GM12878 (cell line): ENCODE measurements around the gene PPP1R14B. TPM values are rescaled to one million over a fixed set of nuclear protein-coding genes. Genes with fewer than 3 reads are reported as not detected.
A peak's percentile ranks its signal among the peaks of the same experiment; 100 is the strongest.

Experiments
- ASH2L ChIP-seq: fragments of 300-600, 200-600 bp; sonication (generic); IDR thresholded peaks from 2 replicates; pipeline ENCODE4 v1.6.1; 2017; ENCODE audit warnings: low read depth, mild to moderate bottlenecking, borderline replicate concordance
- BRCA1 ChIP-seq: IDR thresholded peaks from 2 replicates; pipeline ENCODE4 v1.6.1; 2011; ENCODE audit warnings: low read depth, low read length, improper control_type of control experiment
- HDAC2 ChIP-seq: fragments of 200-600 bp; sonication (generic); IDR thresholded peaks from 2 replicates; pipeline ENCODE4 v1.6.1; 2017
- HDAC6 ChIP-seq: fragments of 200-600 bp; sonication (generic); IDR thresholded peaks from one replicate; pipeline ENCODE4 v1.8.0; 2017; ENCODE audit warnings: antibody characterized with exemption; ENCODE audit not compliant: unreplicated experiment
- IKZF1 ChIP-seq: fragments of 450-650 bp; conservative IDR thresholded peaks from 2 replicates; pipeline ENCODE4 v1.6.1; 2017; ENCODE audit warnings: antibody characterized with exemption, mild to moderate bottlenecking
- MEF2A ChIP-seq: IDR thresholded peaks from 2 replicates; pipeline ENCODE4 v1.6.1; 2011; ENCODE audit warnings: low read depth, mild to moderate bottlenecking, low read length, moderate library complexity; ENCODE audit not compliant: insufficient read depth
- MTA2 ChIP-seq: fragments of 450-650 bp; IDR thresholded peaks from 2 replicates; pipeline ENCODE4 v1.6.1; 2016; ENCODE audit warnings: low read depth, mild to moderate bottlenecking, moderate library complexity
- PAX8 ChIP-seq: fragments of 450-650 bp; IDR thresholded peaks from 2 replicates; pipeline ENCODE4 v1.6.1; 2017; ENCODE audit warnings: mild to moderate bottlenecking, moderate library complexity
- PRDM15 ChIP-seq: fragments of 450-650 bp; formaldehyde crosslinking; IDR thresholded peaks from 2 replicates; pipeline ENCODE4 v1.4.0; 2020; ENCODE audit warnings: mild to moderate bottlenecking, moderate library complexity
- RAD21 ChIP-seq: IDR thresholded peaks from 2 replicates; pipeline ENCODE4 v1.6.1; 2011; ENCODE audit warnings: mild to moderate bottlenecking, low read depth, low read length, moderate library complexity; ENCODE audit not compliant: insufficient read depth
- SMAD1 ChIP-seq: fragments of 450-650 bp; IDR thresholded peaks from 2 replicates; pipeline ENCODE4 v1.6.1; 2018; ENCODE audit warnings: mild to moderate bottlenecking, low read depth; ENCODE audit not compliant: partially characterized antibody
- SMARCA5 ChIP-seq: fragments of 450-650 bp; IDR thresholded peaks from 2 replicates; pipeline ENCODE4 v1.6.1; 2017; ENCODE audit warnings: mild to moderate bottlenecking
- SMC3 ChIP-seq: IDR thresholded peaks from 2 replicates; pipeline ENCODE4 v1.6.1; 2011; ENCODE audit warnings: low read length, improper control_type of control experiment, borderline replicate concordance
- SRF ChIP-seq, 2 experiments: IDR thresholded peaks; 2 replicates each; pipeline ENCODE4 v1.6.1; 2011; ENCODE audit warnings: low read depth in 2 of 2, low read length in 2 of 2, mild to moderate bottlenecking in 1 of 2, moderate library complexity in 1 of 2
- SUZ12 ChIP-seq: fragments of 200-600 bp; sonication (generic); IDR thresholded peaks from one replicate; pipeline ENCODE4 v1.6.1; 2018; ENCODE audit warnings: antibody characterized with exemption, mild to moderate bottlenecking; ENCODE audit not compliant: unreplicated experiment
- YBX1 ChIP-seq: fragments of 450-650 bp; IDR thresholded peaks from 2 replicates; pipeline ENCODE4 v1.6.1; 2016; ENCODE audit warnings: antibody characterized with exemption
- ZBTB33 ChIP-seq: fragments of 450-650 bp; IDR thresholded peaks from 2 replicates; pipeline ENCODE4 v1.6.1; 2017; ENCODE audit warnings: mild to moderate bottlenecking
- ZNF384 ChIP-seq: IDR thresholded peaks from 2 replicates; pipeline ENCODE4 v1.6.1; 2012; ENCODE audit warnings: low read depth, mild to moderate bottlenecking, low read length, improper control_type of control experiment, borderline replicate concordance
- ZZZ3 ChIP-seq: IDR thresholded peaks from 2 replicates; pipeline ENCODE4 v1.6.1; 2011; ENCODE audit warnings: low read depth; ENCODE audit not compliant: control insufficient read depth, insufficient read length
- polyA plus RNA-seq, 11 experiments: library from polyadenylated mRNA; depleted of rRNA in 4 of 11; unstranded in 6 of 11; stranded (reverse) in 5 of 11; fragments of >200 nt; fragmentation: Nextera tagmentation in 4 of 11; fragmentation: Illumina TruSeq in 1 of 11; extraction: Ambion mirVana in 4 of 11; extraction: Trizol in 1 of 11; gene quantifications; 1 replicate in 1 of 11; 2 replicates in 10 of 11; pipeline versions ENCODE4 v1.2.1 to v1.2.3, GENCODE V29; 2011 to 2016; ENCODE audit warnings: inconsistent platforms in 2 of 11, missing spikeins in 2 of 11, low read depth in 1 of 11
- total RNA-seq, 4 experiments: library from RNA; depleted of rRNA in 3 of 4; stranded (reverse); fragments of >200 nt in 3 of 4; fragmentation: Illumina TruSeq in 1 of 4; extraction: Trizol in 1 of 4; gene quantifications; 2 replicates each; pipeline versions ENCODE4 v1.2.1 to v1.2.3, GENCODE V29; 2013 to 2021
- TF ChIP-seq, protein P1 (sequence below): fragments of 450-650 bp; formaldehyde crosslinking; IDR thresholded peaks from 2 replicates; pipeline ENCODE4 v1.5.0; 2022; ENCODE audit warnings: mild to moderate bottlenecking, missing genetic modification characterization
- TF ChIP-seq, protein P2 (sequence below): fragments of 450-650 bp; IDR thresholded peaks from 2 replicates; pipeline ENCODE4 v1.6.1; 2016; ENCODE audit warnings: mild to moderate bottlenecking

PPP1R14B gene
- total and polyA plus RNA-seq, 10 of the 15 experiments (the other 5 are each of a cell fraction or from before 2014, with no cell fraction given): 8.4 to 283 (median 124) TPM

GRCh38 chr11:64204464-64204989, 42.2 kb downstream of the PPP1R14B start (continued):
- TF ChIP-seq YBX1 (no peak), ZZZ3 (no peak), SMARCA5 (no peak; the same call in 1 of the 2 replicates), RAD21 (peak; percentile 82), PAX8 (no peak), SUZ12 (no peak), SMC3 (peak; percentile 67; the same call in 1 of the 2 replicates), BRCA1 (no peak), ASH2L (no peak), ZBTB33 (no peak), PRDM15 (CRISPR knock-in tag) (no peak), HDAC2 (no peak), IKZF1 (0 out of 2 replicates have a peak, but pooled peaks have one; percentile 25), MEF2A (no peak), SRF (IDR thresholded peaks at IDR 0.05; ENCODE audit: low read depth in 2 of 2, low read length in 2 of 2) (no peak), SMAD1 (peak; percentile 90), ZNF384 (no peak), MTA2 (no peak), HDAC6 (no peak)
- TF ChIP-seq, protein P1, sequence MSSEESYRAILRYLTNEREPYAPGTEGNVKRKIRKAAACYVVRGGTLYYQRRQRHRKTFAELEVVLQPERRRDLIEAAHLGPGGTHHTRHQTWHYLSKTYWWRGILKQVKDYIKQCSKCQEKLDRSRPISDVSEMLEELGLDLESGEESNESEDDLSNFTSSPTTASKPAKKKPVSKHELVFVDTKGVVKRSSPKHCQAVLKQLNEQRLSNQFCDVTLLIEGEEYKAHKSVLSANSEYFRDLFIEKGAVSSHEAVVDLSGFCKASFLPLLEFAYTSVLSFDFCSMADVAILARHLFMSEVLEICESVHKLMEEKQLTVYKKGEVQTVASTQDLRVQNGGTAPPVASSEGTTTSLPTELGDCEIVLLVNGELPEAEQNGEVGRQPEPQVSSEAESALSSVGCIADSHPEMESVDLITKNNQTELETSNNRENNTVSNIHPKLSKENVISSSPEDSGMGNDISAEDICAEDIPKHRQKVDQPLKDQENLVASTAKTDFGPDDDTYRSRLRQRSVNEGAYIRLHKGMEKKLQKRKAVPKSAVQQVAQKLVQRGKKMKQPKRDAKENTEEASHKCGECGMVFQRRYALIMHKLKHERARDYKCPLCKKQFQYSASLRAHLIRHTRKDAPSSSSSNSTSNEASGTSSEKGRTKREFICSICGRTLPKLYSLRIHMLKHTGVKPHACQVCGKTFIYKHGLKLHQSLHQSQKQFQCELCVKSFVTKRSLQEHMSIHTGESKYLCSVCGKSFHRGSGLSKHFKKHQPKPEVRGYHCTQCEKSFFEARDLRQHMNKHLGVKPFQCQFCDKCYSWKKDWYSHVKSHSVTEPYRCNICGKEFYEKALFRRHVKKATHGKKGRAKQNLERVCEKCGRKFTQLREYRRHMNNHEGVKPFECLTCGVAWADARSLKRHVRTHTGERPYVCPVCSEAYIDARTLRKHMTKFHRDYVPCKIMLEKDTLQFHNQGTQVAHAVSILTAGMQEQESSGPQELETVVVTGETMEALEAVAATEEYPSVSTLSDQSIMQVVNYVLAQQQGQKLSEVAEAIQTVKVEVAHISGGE (CRISPR knock-in tag): no peak
- TF ChIP-seq, protein P2, sequence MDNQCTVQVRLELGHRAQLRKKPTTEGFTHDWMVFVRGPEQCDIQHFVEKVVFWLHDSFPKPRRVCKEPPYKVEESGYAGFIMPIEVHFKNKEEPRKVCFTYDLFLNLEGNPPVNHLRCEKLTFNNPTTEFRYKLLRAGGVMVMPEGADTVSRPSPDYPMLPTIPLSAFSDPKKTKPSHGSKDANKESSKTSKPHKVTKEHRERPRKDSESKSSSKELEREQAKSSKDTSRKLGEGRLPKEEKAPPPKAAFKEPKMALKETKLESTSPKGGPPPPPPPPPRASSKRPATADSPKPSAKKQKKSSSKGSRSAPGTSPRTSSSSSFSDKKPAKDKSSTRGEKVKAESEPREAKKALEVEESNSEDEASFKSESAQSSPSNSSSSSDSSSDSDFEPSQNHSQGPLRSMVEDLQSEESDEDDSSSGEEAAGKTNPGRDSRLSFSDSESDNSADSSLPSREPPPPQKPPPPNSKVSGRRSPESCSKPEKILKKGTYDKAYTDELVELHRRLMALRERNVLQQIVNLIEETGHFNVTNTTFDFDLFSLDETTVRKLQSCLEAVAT: no peak
